Measurements from ENCODE around the gene CFAP74.
"Not testable (repeated sequence)": the region's sequence is repeated elsewhere in the genome, so short reads cannot be mapped to it uniquely, and the experiment has no call there.

CFAP74 gene

DNA sequence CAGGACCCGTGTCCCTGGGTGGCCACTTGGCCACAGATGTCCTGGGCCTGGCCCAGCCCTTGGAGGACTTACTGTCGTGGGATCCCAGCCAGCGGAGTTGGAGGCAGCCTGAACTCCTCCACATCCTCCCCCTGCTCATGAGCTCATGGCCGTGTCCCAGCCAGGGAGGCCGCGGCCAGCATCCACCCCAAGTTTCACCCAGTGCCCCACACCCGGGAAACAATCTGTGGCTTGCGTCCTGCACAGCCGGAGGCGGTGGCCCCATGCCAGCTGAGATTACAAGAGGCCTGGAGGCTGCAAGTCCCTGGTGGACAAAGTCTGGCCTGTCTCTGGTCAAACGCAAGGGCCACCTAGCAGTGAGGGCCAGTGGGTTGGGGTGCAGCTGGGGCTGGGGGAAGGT, 57.0 kb downstream of the CFAP74 start:
- DNase-seq, result no peak

DNA sequence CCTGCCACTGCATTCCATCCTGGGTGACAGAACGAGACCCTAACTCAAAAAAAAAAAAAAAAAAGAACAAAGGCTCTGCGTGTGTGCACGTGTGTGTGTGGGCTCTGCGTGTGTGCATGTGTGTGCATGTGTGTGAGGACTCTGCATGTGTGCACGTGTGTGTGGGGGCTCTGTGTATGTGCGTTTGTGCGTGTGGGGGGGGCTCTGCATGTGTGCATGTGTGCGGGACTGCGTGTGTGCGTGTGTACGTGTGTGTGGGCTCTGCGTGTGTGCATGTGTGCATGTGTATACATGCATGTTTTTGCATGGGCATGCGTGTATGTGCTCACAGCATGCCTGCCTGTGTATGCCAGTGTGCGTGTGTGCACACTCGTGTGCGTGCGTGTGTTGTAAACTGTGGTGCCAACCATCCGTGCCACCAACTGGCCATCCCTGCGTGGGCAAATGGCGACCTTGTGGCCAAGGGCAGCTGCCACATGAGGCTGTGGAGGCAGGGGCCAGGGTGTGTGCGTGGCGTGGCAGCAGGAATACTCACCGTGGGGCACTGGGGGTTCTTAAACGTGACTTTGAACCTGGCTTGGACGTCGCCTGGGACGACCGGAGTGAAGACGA, 57.7 kb downstream of the CFAP74 start:
- no peak for DNase-seq

DNA sequence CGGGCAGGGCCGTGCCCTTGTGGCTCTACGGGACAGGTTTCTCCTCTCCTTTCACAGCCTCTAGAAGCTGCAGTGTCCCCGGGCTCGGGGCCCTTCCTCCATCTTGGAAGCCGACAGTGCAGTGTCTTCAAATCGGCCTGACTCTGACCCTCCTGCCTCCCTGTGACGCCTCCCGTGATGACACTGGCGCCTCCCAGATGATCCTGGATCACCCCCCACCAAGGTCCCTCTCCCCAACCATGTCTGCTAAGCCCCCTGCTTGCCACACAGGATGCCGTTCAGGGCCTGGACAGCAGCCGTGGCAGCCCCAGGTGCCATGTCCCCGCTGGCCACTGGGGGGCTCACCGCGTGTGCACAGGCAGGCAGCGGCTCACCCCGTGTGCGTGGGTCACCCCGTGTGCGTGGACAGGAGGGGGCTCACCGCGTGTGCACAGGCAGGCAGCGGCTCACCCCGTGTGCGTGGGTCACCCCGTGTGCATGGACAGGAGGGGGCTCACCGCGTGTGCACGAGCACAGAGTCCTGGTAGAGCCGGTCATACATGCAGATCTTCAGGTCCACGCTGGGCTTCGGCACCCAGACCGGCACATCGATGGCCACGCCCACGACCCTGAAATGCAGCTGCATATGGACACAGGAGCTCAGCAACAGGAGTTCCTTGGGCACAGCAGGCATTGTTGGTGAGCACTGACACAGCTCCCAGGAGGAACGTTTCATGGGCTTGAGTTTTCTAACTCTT, 59.6 kb downstream of the CFAP74 start:
- DNase-seq, result peak; percentile 67

DNA sequence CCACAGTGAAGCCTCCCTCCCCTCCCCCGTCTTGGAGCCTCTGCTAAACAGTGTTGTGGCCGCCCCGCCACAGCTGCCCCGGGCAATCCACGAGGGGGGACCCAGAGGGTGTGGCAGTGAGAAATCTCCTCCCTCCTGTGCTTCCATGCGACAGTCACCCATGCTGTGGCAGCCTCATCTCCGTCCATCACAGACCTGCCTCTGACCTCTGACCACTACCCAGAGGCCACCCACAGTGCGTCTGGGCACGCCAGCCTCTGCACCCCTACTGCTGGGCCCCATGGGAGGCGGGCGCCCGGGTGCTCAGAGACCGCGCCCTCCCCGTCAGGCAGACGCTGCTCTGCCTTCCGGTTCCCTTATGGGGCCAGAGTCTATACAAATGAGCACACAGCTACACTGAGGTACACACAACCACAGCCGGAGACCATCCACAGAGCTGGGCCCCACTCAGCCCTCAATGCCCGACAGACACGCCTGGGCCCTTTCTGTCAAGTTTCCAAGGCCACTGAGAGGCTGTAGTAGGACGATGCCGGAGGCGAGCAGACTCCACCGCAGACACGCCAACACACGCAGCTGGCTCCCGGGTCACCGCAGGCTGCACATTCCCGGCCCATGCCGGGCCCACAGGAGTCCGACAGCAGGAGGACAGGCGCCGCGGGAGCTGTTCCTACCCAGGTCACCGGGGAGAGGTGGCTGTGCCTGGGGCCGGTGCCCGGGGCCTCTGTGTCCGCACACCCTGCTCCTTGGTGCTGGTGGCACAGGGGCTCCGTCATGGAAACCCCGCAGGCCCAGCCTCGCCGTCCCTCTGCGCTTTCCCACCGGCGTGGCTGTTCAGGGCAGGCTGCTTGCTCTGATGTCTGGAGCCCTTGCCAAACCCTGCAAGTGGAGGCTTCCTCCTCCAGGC, 60.6 kb downstream of the CFAP74 start:
- DNase-seq, result no peak

DNA sequence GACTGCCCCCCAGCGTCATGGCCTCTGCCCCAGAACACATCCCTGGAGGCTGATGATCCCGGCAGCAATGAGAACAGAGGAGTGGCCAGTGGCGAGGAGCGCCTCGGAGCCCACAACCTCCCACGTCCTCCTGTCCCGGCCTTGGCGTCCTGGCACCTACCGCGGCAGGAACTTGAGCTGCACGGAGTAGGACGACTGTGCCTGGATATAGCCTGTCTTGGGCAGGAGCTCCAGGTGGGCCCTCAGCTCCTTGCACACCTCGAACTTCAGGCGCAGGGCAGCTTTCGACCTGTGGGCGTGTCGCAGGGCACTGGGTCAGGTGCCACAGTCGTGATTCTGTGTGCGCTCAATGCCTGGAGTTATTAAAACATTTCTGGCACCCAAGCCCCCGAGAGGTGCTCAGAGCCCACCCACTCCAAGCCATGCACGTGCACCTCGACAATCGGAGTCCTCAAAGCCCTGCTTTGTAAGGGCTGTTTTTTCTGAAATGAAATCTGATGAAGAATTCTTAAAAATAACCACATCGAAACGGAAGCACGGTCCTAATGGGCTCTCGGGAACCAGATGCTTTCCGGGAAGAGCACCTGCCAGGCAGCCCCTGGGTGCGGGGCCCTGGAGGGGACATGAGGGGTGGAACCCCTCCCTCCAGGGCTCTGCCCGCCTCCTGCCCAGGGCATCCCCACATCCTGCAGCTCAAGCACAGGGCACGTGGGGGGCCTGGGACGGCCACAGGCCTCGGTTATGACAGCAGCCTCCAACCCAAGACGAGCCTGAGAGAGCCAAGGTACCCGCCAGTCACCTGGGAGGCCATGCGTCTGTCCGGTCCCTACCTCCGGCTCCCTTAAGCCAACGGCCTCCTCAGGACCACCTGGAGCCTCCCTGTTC, 61.5 kb downstream of the CFAP74 start:
- no peak for DNase-seq

DNA sequence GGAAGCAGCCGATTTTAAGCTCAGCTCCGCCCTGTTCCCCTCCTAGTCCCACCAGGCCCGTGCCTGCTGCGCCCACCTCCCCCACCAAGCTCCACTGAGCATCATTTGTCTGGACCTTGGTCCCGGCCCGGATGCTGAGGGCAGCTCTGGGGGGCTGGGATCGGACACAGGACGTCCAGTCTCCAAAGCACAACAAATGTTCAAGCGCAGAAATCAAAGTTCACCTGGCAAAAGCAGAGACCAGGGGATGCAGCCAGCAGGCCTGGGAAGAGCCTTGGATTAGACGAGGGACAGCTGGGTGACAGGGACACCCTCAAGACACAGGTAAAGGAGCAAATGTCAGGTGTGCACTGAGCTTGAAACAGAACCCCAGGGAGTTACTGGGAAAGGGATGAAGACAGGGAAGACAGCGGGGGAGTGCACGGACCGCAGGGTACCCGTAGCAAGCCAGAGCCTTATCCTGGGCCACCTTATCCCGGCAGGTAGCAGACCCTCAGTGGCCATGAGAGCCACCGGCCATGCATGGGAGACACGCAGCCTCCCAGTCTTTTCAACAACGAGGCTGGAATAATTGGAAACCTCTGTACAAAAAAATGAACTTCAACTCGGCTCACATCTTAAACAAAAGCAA, 62.3 kb downstream of the CFAP74 start:
- DNase-seq, result no peak

DNA sequence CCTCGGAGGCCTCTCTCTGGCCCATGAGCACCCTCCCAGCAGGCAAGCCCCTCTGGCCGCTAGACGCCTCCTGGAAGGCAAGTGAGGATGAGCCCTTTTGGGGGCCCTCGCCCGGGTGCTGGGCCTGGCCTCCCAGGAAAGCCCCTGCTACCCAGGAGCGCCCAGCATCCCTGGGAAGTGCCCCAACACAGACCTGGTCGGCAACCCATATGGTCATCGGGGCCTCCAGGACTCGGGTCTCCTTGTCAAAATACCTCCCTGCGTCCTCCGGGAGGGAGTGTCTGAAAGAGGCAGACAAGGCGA, 63.5 kb downstream of the CFAP74 start:
- no peak for DNase-seq

DNA sequence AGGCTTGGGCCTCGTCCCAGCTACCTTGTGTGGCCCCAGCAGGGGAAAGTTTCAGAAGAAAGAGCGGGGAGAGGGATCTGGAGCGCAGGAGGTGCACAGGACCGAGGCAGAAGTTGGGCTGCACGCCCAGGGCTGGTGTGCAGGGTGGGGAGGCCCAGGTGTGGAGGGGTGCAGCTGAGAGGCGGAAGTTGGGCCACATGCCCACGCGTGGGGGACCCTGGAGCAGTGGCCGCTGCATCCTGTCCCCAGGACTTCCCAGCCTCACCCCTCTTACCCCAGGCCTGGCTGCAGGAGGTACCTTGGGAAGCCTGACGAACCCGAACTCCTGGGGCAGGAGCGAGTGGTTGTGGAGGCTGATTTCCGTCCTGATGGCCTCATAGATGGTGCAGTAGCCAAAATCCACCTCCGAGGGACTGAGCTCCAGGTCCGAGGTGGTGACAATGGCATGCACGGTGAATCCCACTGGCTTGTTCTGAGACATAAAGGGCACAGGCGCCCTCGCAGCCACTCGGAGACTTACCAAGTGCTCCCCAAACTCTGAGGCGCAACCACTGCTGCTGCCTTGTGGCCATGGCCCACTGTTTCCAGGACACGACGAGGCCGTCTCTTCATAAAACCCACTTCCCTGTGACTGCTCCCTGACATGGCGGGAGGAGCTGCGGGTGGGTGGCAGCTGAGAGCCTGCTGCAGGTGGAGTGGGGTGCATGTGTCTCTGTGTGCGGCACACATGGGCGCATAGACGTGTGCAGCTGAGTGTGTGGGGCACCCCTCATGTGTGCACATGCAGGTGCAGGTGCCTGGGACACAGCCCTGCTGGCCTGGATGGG, 64.1 kb downstream of the CFAP74 start:
- no peak for DNase-seq

DNA sequence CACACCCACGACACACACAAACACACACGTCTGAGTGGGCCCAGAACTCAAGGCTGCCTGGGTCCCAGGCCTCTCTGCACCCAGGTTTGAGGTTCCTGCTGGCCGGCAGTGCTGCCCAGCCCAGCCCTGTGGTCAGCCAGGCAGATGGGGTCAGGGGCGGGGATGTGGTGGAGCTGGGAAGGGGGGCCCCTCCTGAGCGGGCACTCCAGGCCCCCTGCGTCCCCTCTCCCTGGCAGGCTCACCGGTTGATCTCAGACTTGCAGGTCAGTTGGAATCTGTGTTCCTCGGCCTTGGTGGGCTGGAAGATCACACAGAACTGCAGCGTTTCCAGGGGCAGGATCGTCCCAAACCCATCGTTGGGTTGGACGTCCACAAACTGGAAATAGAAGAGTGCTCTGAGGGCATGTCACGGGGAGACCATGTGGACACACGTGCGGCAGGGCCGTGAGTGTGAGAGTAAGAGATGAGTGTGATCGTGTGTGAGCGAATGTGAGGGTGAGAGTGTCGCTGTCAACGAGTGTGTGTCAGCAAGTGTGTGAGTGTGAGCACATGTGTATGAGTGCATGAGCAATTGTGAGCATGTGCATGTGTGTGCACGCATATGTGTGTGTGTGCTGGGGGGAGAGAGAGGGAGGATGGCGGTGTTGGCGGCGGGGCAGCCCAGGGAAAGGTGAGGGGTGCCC, 64.8 kb downstream of the CFAP74 start:
- no peak for DNase-seq

DNA sequence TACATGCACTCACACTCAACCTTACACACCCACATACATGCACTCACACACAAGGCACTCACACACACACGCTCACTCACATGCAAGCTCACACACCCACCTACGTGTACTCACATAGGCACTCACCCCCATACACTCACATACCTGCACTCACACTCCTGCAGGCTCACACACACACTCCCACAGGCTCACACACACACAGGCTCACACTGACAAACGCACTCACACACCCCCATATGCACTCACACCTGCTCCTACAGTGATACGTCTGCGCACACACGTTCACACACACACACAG, 65.4 kb downstream of the CFAP74 start:
- no peak for DNase-seq

DNA sequence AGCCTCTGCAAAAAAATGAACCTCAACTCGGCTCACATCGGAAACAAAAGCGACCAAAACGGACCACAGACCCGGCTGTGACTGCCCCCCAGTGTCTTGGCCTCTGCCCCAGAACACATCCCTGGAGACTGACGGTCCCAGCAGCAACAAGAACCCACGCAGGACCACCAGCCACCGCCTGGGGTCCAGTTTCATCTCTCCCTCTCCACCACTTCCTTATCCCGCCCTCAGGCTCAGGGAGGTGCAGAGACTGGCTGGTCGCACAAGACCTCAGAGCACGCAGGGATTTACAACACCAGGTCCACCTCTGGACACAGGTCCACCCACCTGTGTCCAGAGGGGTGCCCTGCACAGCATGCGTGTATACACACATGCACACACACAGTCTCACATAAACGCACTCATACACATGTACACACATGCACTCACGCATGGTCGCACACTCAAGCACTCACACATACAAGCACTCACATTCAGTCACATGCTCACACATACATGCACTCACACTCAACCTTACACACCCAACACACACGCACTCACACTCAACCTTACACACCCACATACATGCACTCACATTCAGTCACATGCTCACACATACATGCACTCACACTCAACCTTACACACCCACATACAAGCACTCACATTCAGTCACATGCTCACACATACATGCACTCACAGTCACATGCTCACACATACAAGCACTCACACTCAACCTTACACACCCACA, 65.9 kb downstream of the CFAP74 start:
- no peak for DNase-seq

DNA sequence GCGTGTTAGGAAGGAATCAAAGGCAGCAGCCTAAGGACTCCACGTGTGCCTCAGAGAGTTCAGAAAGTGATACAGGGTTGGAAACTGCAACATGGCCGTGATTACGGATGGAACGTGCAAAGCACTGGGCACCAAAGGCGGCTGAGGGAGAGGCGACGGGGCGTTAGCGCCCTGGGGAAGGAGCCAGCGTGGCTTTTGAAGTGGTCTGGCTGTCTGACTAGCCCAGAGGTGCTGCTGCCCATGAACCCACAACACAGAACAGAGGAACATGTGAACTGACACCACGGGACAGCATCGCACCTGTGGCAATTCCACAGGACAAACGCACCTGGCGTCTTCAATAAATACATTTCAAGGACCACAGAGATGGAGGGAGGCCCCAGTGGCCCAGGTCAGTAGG, 66.5 kb downstream of the CFAP74 start:
- DNase-seq, result no peak

DNA sequence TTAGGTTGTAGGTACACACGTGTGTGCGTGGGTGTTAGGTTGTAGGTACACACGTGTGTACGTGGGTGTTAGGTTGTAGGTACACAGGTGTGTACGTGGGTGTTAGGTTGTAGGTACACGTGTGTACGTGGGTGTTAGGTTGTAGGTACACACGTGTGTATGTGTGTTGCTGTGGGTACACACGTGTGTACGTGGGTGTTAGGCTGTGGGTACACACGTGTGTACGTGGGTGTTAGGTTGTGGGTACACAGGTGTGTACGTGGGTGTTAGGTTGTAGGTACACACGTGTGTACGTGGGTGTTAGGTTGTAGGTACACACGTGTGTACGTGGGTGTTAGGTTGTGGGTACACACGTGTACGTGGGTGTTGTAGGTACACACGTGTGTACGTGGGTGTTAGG, 68.7 kb downstream of the CFAP74 start:
- not testable (repeated sequence) for DNase-seq

DNA sequence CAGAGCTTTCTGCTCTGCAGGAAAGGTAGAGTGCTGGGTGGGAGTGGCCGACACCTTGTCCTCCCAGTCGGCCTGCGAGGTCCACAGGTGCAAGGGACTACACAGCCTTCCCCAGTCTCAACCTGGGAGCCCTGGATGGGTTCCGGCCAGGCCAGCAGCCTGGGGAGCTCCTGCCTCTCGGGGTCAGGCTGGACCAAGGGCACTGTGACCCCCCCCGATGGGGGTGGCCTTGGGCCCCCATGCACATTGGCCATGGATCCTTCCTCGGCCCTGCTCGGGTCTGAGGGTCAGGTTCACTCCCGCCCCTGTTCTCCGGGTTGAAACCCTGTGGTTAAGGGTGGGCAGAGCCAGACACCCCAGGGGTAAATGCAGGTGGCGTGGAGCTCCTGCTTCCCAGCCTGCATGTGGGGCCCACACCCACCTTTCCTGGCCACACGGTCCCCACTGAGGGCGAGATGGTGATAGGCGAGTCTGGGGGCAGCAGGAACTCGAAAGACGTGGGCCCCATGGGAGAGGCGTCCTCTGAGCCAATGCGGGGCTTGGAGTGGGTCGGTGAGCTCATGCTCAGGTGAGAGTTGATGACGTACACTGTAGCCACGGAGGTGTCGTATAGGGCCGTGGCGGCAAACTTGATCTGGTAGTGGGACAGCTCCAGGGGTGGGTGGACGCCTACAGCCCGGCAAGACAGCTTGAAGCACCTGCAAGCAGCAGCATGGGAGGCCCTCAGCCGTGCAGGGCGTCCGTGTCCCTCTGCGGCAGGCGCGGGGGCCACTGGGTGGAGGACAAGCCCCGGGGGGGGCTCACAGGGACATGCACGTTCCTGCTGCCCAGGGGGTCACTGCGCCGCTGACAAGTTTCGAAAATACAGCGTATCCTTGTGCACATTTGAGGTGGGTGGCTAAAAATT, 73.7 kb downstream of the CFAP74 start:
- no peak for DNase-seq

DNA sequence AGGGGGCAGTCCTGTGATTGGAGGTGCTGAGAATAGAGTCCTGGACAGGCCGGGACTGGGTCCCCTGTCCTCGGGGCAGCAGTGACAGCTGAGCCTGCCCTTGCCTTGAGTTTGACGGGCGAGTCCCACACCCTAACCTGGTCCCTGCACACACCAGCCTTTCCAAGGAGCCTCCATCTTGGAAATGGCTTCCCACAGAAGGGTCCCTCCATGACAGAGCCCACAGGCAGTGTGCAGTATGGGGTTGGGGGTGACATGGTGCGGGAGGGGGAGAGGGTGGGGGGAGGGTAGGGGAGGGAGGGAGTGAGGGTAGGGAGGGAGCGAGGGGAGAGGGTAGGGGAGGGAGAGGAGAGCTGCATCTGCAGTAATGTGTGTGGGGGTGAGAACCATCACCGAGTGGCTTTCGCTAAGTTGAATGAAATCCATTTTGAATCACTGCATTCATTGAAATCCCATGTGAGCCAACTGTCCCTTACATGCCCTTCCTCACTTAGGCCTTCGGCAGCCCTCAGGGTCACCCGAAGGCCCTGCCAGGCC, 74.4 kb downstream of the CFAP74 start:
- no peak for DNase-seq

DNA sequence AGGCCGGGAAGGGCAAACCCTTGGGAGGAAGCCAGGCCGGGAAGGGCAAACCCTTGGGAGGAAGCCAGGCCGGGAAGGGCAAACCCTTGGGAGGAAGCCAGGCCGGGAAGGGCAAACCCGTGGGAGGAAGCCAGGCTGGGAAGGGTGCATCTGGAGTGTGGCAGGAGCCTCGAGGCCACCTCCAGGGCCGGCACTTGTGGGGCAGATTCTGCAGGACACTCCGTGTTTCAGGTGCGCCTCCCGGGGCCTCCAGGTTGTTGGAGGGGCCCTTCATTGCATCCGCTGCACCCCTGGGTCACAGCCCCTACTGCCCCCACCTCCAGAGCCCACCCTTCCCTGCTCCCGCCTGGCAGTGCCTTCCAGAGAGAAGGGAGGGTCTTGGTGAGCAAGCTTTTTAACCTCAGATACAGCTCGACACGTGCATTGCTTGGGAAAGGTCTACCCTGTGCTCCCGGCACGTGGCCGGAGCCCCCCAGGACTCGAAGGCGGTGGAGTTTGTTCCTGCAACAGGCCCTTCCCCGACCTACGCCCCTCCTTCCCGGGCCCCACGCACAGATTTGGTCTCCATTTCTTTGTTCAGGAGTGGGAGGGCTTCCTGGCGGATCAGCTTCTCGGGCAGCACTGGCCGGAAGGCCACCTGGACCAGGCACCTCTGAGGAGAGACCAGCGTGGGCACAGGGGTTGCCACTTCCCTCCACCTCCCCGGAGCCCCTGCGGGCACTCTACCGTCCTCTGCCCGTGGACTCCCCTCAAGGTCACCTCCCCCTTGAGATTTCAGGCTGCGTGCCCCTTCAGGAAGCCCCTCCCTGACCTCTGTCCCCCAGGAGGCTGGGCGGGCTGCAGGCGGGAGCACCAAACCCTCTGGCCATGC, 75.1 kb downstream of the CFAP74 start:
- no peak for DNase-seq

DNA sequence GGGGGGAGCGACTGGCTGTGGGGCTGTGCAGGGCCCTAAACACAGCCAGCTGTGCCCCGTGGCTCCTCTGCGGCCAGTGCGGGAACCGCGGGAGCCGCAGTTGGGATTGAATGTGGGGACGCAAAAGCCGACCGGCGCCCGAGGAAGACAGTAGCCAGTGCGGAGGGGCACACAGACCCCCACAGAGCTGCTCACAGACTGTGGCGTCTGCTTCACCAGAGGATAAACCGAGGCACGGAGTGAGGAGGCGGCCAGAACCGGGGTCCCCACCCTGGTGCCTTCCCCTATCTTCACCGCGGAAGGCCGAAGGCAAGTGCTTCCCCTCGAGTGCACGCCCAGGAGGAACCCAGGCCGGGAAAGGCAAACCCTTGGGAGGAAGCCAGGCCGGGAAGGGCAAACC, 75.8 kb downstream of the CFAP74 start:
- no peak for DNase-seq

All from NCI-H2227 treated with DMSO at 0.1 percent for 48 hours (cell line).